K562 (cell line): ENCODE results near the gene HEXIM2. TPM values are rescaled to one million over a fixed set of nuclear protein-coding genes. Genes with fewer than 3 reads are reported as not detected.
A peak's percentile ranks its signal among the peaks of the same experiment; 100 is the strongest.

Experiments
- BCL6 ChIP-seq: fragments of 250-450 bp; sonication (Bioruptor Pico); IDR thresholded peaks from 2 replicates; pipeline ENCODE4 v1.4.0; 2020
- BRF2 ChIP-seq: IDR thresholded peaks from 3 replicates; pipeline ENCODE4 v1.6.1; 2011; ENCODE audit warnings: borderline replicate concordance, mild to moderate bottlenecking; ENCODE audit not compliant: insufficient read length, insufficient read depth
- CBX3 ChIP-seq, 2 experiments: IDR thresholded peaks; 1 replicate in 1 of 2; 2 replicates in 1 of 2; pipeline ENCODE4 v1.6.1; 2012; ENCODE audit warnings: inconsistent platforms in 2 of 2, low read length in 2 of 2, borderline replicate concordance in 1 of 2, control low read depth in 1 of 2
- CBX8 ChIP-seq: fragments of 200-600 bp; sonication (generic); IDR thresholded peaks from 2 replicates; pipeline ENCODE4 v1.6.1; 2012; ENCODE audit warnings: borderline replicate concordance, mixed run types, low read depth, mild to moderate bottlenecking, moderate library complexity, mixed read lengths, low read length, control low read depth, inconsistent platforms; ENCODE audit not compliant: poor library complexity, severe bottlenecking; ENCODE audit errors: extremely low read depth
- ELK3 ChIP-seq: fragments of 450-650 bp; formaldehyde crosslinking; IDR thresholded peaks from 2 replicates; pipeline ENCODE4 v1.4.0; 2020; ENCODE audit warnings: mild to moderate bottlenecking
- FIP1L1 ChIP-seq: fragments of 200-400 bp; formaldehyde crosslinking; IDR thresholded peaks from 2 replicates; pipeline ENCODE4 v1.6.1; 2018; ENCODE audit warnings: mild to moderate bottlenecking, low read depth, low read length; ENCODE audit not compliant: poor library complexity, severe bottlenecking
- L3MBTL2 ChIP-seq: fragments of 450-650 bp; IDR thresholded peaks from 2 replicates; pipeline ENCODE4 v1.6.1; 2016; ENCODE audit warnings: mild to moderate bottlenecking, moderate library complexity
- MTA2 ChIP-seq: fragments of 450-650 bp; IDR thresholded peaks from 2 replicates; pipeline ENCODE4 v1.6.1; 2016; ENCODE audit warnings: low read depth
- PHB2 ChIP-seq: fragments of 450-650 bp; IDR thresholded peaks from 2 replicates; pipeline ENCODE4 v1.6.1; 2017; ENCODE audit warnings: low read depth
- RBM34 ChIP-seq: fragments of 200-400 bp; formaldehyde crosslinking; IDR thresholded peaks from 2 replicates; pipeline ENCODE4 v1.6.1; 2018; ENCODE audit warnings: low read length, borderline replicate concordance; ENCODE audit not compliant: insufficient read depth
- RHOXF2B ChIP-seq: fragments of 250-450 bp; sonication (Bioruptor Pico); conservative IDR thresholded peaks from 2 replicates; pipeline ENCODE4 v1.5.1; 2021
- SAFB ChIP-seq: fragments of 200-400 bp; formaldehyde crosslinking; IDR thresholded peaks from 2 replicates; pipeline ENCODE4 v1.6.1; 2017; ENCODE audit warnings: low read depth, low read length, borderline replicate concordance
- SMAD1 ChIP-seq: fragments of 150-350 bp; IDR thresholded peaks from 2 replicates; pipeline ENCODE4 v1.6.1; 2014; ENCODE audit warnings: low read length, low read depth; ENCODE audit not compliant: partially characterized antibody
- SMAD4 ChIP-seq: fragments of 250-450 bp; sonication (Bioruptor Pico); conservative IDR thresholded peaks from 2 replicates; pipeline ENCODE4 v1.8.0; 2021; ENCODE audit warnings: inconsistent platforms, mild to moderate bottlenecking, moderate library complexity
- SRSF1 ChIP-seq: fragments of 200-400 bp; formaldehyde crosslinking; IDR thresholded peaks from 2 replicates; pipeline ENCODE4 v1.6.1; 2017; ENCODE audit warnings: mild to moderate bottlenecking, low read depth, low read length, moderate library complexity
- TGIF2 ChIP-seq: sonication (generic); formaldehyde crosslinking; IDR thresholded peaks from 2 replicates; pipeline ENCODE4 v1.8.1; 2022; ENCODE audit warnings: mild to moderate bottlenecking, missing genetic modification reagents, moderate library complexity
- ZNF274 ChIP-seq: IDR thresholded peaks from 2 replicates; pipeline ENCODE4 v1.6.1; 2011; ENCODE audit warnings: low read depth, mild to moderate bottlenecking, low read length, moderate library complexity, borderline replicate concordance
- ZNF695 ChIP-seq: fragments of 450-650 bp; formaldehyde crosslinking; IDR thresholded peaks from 2 replicates; pipeline ENCODE4 v1.4.0; 2020; ENCODE audit warnings: mild to moderate bottlenecking, moderate library complexity
- polyA plus RNA-seq, 8 experiments: library from polyadenylated mRNA; depleted of rRNA in 4 of 8; stranded (reverse) in 5 of 8; unstranded in 3 of 8; fragments of >200 nt; fragmentation: Nextera tagmentation in 2 of 8; fragmentation: Illumina TruSeq in 1 of 8; extraction: Ambion mirVana in 2 of 8; extraction: Trizol in 1 of 8; gene quantifications; 2 replicates each; pipeline versions ENCODE4 v1.2.1 to v1.2.3, GENCODE V29; 2011 to 2014; ENCODE audit warnings: inconsistent platforms in 1 of 8, missing spikeins in 1 of 8
- total RNA-seq, 7 experiments: library from RNA; depleted of rRNA in 6 of 7; stranded (reverse); fragments of >200 nt in 6 of 7; fragmentation: Illumina TruSeq in 2 of 7; extraction: Trizol in 2 of 7; gene quantifications; 2 replicates each; pipeline versions ENCODE4 v1.2.1 to v1.2.3, GENCODE V29; 2011 to 2021; ENCODE audit warnings: low replicate concordance in 1 of 7
- TF ChIP-seq, protein P1 (sequence below): sonication (generic); formaldehyde crosslinking; IDR thresholded peaks from 2 replicates; pipeline ENCODE4 v1.8.1; 2023; ENCODE audit warnings: mild to moderate bottlenecking, missing genetic modification reagents
- TF ChIP-seq, protein P2 (sequence below): sonication (generic); formaldehyde crosslinking; IDR thresholded peaks from 2 replicates; pipeline ENCODE4 v1.8.0; 2022; ENCODE audit warnings: missing genetic modification reagents, mild to moderate bottlenecking, borderline replicate concordance

HEXIM2 gene
- total and polyA plus RNA-seq, 9 of the 15 experiments (the other 6 are each of a cell fraction or from before 2014, with no cell fraction given): 0.69 to 3.4 (median 1.1) TPM; not detected in 2

DNA sequence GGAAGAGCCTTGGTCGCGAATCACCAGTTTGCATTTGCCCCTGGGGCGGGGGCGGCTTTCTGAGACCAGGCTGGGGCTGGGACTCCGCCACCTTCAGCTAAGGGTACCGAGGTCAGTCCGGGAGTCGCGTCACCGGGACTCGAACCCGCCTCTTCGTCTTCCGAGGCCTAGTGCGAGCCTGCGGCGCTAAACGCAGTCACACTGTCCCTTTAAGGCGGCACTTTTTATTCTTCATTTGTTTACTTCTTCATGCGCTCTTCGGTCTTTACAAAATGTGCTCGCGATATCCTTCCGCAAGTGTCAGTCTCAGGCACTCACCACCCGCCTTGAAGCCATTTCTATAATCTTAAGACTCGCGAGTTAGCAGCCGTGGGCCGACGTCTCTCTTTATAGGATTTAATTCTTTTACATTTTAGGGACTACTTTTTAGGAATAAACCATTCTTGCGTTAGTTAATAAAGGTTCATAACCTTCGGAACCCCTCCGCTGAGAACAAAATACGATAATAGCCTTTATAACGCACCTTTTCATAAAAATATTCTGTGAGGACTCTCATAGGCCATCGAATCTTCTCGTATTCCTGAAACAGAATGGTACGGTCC is 14.0 kb upstream of the HEXIM2 start (continued):
- TF ChIP-seq, protein P1, sequence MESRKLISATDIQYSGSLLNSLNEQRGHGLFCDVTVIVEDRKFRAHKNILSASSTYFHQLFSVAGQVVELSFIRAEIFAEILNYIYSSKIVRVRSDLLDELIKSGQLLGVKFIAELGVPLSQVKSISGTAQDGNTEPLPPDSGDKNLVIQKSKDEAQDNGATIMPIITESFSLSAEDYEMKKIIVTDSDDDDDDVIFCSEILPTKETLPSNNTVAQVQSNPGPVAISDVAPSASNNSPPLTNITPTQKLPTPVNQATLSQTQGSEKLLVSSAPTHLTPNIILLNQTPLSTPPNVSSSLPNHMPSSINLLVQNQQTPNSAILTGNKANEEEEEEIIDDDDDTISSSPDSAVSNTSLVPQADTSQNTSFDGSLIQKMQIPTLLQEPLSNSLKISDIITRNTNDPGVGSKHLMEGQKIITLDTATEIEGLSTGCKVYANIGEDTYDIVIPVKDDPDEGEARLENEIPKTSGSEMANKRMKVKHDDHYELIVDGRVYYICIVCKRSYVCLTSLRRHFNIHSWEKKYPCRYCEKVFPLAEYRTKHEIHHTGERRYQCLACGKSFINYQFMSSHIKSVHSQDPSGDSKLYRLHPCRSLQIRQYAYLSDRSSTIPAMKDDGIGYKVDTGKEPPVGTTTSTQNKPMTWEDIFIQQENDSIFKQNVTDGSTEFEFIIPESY (CRISPR knock-in tag): no peak
- TF ChIP-seq CBX8 (no peak), BCL6 (CRISPR knock-in tag) (no peak), SMAD1 (peak; percentile 22), CBX3 (IDR thresholded peaks at IDR 0.05; ENCODE audit: borderline replicate concordance in 1 of 2, low read length in 2 of 2) (peak in 1 of 2 experiments; percentile 75; a peak in 1 of 3 replicates), RHOXF2B (CRISPR knock-in tag) (peak; percentile 66; the same call in 1 of the 2 replicates), TGIF2 (CRISPR knock-in tag) (no peak), PHB2 (no peak), SRSF1 (no peak), MTA2 (peak; percentile 37; the same call in 1 of the 2 replicates), ZNF274 (no peak), RBM34 (no peak), BRF2 (no peak), L3MBTL2 (no peak; the same call in 1 of the 2 replicates), ZNF695 (CRISPR knock-in tag) (0 out of 2 replicates have a peak, but pooled peaks have one; percentile 8), ELK3 (CRISPR knock-in tag) (no peak), FIP1L1 (peak; percentile 37), SMAD4 (CRISPR knock-in tag) (no peak; the same call in none of the 2 replicates), SAFB (no peak)
- TF ChIP-seq, protein P2, sequence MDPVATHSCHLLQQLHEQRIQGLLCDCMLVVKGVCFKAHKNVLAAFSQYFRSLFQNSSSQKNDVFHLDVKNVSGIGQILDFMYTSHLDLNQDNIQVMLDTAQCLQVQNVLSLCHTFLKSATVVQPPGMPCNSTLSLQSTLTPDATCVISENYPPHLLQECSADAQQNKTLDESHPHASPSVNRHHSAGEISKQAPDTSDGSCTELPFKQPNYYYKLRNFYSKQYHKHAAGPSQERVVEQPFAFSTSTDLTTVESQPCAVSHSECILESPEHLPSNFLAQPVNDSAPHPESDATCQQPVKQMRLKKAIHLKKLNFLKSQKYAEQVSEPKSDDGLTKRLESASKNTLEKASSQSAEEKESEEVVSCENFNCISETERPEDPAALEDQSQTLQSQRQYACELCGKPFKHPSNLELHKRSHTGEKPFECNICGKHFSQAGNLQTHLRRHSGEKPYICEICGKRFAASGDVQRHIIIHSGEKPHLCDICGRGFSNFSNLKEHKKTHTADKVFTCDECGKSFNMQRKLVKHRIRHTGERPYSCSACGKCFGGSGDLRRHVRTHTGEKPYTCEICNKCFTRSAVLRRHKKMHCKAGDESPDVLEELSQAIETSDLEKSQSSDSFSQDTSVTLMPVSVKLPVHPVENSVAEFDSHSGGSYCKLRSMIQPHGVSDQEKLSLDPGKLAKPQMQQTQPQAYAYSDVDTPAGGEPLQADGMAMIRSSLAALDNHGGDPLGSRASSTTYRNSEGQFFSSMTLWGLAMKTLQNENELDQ (CRISPR knock-in tag): no peak
